ENCODE measurements around the gene BIN1. TPM values are rescaled to one million over a fixed set of nuclear protein-coding genes. Genes with fewer than 3 reads are reported as not detected.

Gene BIN1
- polyA plus RNA-seq, 1 donor, result 1,160 TPM

- no peak for DNase-seq
Observed at GRCh38 chr2:127057371-127058245, 49.3 kb downstream of the BIN1 start.

GRCh38 chr2:127056631-127057370, 50.2 kb downstream of the BIN1 start:
- DNase-seq, result no peak

GRCh38 chr2:127056086-127056485, 50.9 kb downstream of the BIN1 start:
- no peak for DNase-seq

- no peak for DNase-seq
Observed at GRCh38 chr2:127055786-127056076, 51.2 kb downstream of the BIN1 start.

DNA sequence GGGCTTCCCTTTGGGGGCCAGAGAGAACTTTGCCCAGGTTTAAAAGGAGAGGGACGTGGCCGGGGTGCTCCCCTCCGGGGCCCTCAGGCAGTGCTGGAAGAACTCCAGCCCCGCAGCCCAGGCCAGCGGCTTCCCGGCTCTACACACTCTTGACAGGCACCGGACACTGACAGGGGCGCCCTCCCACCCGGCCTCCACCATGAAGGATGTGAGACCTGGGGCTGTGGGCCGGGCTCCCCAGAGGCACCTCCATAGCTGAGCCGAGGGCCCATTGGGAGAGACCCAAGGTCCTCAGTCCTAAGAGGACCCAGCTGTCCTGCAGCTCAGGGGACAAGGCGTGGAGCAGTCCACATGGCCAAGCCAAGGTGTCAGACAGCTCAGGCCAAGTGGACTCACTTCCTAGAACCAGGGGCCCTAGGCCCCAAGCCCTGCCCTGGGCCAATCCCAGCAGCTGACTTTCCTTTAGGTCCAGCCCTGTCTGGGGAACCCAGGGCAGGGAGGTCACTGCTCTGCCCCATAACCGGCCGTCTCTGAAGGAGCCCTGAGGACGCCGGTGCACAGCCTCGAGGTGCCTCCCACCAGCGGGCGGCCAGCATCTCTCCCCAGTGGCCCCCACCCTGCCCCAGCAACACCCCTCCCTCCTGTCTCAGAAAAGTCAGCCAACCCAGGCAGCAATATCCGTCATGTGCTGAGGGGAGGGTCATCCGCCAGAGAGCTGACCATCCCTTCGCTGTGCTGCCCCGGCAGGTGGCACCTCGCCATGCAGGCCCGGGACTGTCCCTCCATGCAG, 51.8 kb downstream of the BIN1 start:
- DNase-seq, result no peak

- no peak for DNase-seq
Observed at GRCh38 chr2:127054604-127054930, 52.4 kb downstream of the BIN1 start.

DNA sequence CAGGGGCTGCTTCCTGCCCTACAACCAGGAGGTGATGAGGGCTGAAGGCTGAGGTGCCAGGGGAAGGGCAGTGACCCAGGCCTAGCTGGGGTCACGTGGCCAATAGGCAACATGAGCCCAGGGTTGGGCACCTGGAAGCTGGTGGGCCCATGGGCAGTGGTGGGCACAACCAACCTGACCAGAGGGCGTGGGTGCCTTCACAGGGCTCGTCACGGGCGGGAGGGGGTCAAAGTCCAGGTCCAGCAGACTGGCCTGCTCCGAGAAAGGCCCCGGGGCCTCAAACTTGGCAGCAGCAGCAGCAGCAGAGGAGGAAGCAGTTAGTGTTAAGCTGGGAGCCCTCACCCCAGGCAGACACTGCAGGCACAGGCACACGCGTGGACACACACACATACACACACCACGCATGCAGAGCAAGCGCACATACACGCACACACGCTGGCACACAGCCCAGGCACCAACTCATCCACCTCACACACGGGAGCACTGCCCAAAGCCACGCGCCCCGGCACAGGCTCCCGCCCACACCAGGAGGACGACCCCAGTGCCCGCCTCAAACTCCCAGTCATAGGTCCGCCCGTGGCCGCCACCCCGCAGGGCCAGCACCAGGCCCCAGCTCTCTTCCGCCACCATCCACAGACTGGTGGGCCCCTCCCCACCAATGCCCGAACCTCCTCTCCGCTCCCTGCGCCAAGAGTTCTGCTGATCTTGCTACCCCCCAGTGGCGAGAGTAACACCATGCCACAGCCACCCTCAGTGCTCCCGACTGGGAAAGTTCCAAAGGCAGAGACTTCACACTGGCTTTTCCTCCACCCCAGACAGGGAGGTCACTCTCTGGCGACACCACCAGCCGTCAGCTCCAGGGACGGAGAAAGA, 53.0 kb downstream of the BIN1 start:
- no peak for DNase-seq

DNA sequence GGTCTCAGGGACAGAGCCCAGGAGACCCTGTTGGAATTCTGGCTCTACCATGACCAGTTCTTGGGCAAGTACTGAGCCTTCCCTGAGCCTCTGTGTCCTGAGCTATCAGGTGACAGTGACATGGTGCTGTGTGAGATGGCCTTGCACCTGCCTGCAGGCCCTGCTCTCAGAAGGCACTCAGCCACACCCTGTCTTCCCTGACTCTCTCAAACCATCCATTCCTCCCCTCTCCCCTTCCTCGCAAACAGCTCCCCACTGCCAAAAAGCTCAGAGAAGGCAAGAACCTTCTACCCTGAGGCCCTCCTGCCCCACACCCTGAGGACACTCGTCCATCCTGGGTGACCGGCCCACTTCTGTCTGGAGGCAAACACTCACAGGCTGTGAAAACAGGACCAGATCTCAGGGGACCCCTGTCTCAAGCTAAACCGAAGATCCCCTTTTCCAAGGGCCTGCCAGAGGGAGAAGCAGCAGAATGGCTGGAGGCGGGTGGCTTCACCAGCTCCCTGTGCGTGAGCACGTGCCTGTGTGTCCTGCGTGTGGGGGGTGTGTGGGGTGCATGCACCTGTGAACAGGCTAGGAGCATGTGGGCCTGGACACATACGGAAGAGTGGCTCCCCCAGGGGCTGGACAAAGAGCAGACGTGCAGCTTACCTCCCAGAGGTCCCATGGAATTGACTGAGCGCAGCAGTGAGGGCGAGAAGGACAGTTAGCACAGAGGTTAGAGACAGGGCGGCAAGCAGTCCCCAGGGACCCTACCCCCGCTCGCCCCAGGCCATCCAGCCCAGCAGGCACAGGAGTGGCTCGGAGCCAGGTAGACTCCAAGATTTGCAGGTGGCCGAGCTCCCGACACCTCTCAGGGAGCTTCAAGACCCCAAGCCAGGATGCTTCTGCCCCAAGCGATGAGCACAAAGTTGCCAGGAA, 53.9 kb downstream of the BIN1 start:
- DNase-seq, result no peak

- DNase-seq, result no peak
Observed at GRCh38 chr2:127052057-127052770, 54.7 kb downstream of the BIN1 start.

- no peak for DNase-seq
Observed at GRCh38 chr2:127051116-127052056, 55.6 kb downstream of the BIN1 start.

DNA sequence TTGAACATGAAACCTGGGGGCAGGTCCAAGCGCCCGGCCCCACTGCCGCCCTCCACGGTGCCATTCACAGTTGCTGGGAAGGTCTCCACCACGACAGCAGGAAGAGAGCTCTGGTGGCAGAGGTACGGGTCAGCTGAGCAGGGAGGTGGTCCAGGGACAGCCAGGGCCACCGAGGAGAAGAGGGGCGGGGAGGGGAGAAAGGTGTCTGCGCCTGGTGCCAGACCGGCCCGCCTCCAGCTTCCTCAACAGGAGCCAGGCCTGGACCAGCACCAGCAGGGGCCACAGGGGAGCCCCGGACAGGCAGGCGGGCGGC, 56.2 kb downstream of the BIN1 start:
- DNase-seq, result no peak

GRCh38 chr2:127049927-127050802, 56.8 kb downstream of the BIN1 start:
- peak; percentile 88 for DNase-seq

- no peak for DNase-seq
Observed at GRCh38 chr2:127048969-127049897, 57.7 kb downstream of the BIN1 start.

- DNase-seq, result no peak
Observed at GRCh38 chr2:127048618-127048935, 58.4 kb downstream of the BIN1 start.

- DNase-seq, result no peak
Observed at GRCh38 chr2:127047716-127048617, 59.0 kb downstream of the BIN1 start.

GRCh38 chr2:127047054-127047453, 59.9 kb downstream of the BIN1 start:
- DNase-seq, result no peak
